SU-DHL-6 (cell line): ENCODE data around the gene PTPRQ.

ENCODE experiments used
- CTCF ChIP-seq: fragments of 200-600 bp; sonication (generic); IDR thresholded peaks from one replicate; pipeline ENCODE4 v1.5.1; 2017; ENCODE audit warnings: antibody characterized with exemption, mild to moderate bottlenecking, low read length, moderate library complexity; ENCODE audit not compliant: insufficient read depth, poor library complexity, severe bottlenecking
- EZH2phosphoT487 ChIP-seq: fragments of 200-600 bp; sonication (generic), shearing (Covaris generic); conservative IDR thresholded peaks from 2 replicates; pipeline ENCODE4 v1.6.1; 2018; ENCODE audit warnings: mild to moderate bottlenecking, antibody characterized with exemption, low read length, moderate library complexity, mixed read lengths

GRCh38 chr12:80456513-80456912, 12.5 kb downstream of the PTPRQ start:
- TF ChIP-seq CTCF (no peak), EZH2phosphoT487 (no peak)
